ENCODE results near the gene WDR90.
"Not testable (repeated sequence)": the region's sequence is repeated elsewhere in the genome, so short reads cannot be mapped to it uniquely, and the experiment has no call there.

The WDR90 gene

DNA sequence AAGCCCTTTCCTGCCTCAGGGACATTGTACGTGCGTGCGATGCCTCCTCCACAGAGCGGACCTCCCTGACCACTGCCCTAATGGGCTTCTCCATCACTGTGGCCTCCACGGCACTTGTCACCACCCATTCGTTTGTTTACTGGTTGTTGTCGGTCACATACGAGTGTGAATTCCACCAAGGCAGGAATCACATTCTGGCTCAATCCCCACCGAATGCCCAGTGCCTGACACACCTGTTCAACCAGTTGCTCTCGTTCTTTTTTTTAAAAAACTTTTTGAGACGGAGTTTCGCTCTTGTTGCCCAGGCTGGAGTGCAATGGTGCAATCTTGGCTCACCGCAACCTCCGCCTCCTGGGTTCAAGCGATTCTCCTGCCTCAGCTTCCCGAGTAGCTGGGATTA, 42.1 kb downstream of the WDR90 start:
- CTCF ChIA-PET, result not testable (repeated sequence)

DNA sequence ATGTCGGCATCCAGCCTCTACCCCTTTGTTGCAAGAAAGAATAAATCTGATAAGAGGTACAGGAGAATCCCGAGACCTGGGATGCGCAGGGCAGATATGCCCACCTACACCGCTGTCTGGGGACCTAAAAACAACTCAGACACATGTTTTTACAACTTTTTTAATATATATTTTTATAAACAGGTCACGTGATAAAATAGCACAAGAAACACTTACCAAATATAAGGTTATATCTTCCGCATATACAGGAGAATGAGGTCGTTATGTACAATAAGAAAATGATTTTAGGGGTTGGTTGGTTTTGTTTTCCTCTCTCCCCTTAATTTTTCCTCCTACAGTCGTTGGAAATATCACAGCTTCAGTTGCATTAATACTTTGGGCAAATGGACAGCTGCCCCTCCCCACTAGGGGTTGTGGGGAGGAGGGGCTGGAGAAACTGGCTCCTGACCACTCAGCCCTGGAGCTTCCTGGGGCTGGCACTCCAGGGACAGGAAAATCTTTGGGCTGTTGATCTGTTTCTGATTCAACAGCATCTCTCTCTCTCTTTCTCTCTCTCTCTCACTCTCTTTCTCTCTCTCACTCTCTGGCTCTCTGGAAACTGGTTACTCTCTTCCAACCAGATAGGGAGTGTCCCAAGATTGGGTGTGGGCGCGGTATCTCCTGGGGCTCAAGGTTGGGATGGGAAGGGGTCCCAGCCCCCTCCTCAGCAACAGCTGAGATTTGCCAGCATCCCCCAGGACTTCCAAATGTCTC, 43.4 kb downstream of the WDR90 start:
- POLR2A ChIA-PET, result interaction anchor here (0.8 kb wide), 1 partner anchor 56 kb away, joined by 3 read pairs; the partner anchor contains the start of gene METTL26
- TF ChIP-seq ZFP3 (tag by site-specific recombination; IDR thresholded peaks at IDR 0.05; ENCODE audit: low read depth) (no peak), ZNF571 (tag by site-specific recombination; IDR thresholded peaks at IDR 0.05) (no peak), ZNF19 (tag by site-specific recombination; IDR thresholded peaks at IDR 0.05; ENCODE audit: low read depth) (no peak), GLIS2 (tag by site-specific recombination; IDR thresholded peaks at IDR 0.05) (no peak), ZBTB17 (tag by site-specific recombination; IDR thresholded peaks at IDR 0.05) (no peak), ZNF146 (tag by site-specific recombination; IDR thresholded peaks at IDR 0.05) (no peak), ZNF274 (IDR thresholded peaks at IDR 0.05; ENCODE audit: low read length) (no peak), ZNF274 (tag by site-specific recombination; IDR thresholded peaks at IDR 0.05; ENCODE audit: borderline replicate concordance) (no peak), ZNF157 (tag by site-specific recombination; IDR thresholded peaks at IDR 0.05) (no peak), MEIS1 (CRISPR knock-in tag; IDR thresholded peaks at IDR 0.05; ENCODE audit: borderline replicate concordance) (no peak), HOXD13 (CRISPR knock-in tag; IDR thresholded peaks at IDR 0.05; ENCODE audit: borderline replicate concordance) (no peak), ZNF140 (tag by site-specific recombination; IDR thresholded peaks at IDR 0.05) (no peak), ZNF426 (tag by site-specific recombination; IDR thresholded peaks at IDR 0.05) (no peak), FEZF1 (tag by site-specific recombination; IDR thresholded peaks at IDR 0.05) (no peak), ZNF366 (tag by site-specific recombination; conservative IDR thresholded peaks at IDR 0.05) (0 out of 2 replicates have a peak, but pooled peaks have one; percentile 22), ZNF354C (tag by site-specific recombination; IDR thresholded peaks at IDR 0.05; ENCODE audit: borderline replicate concordance, low read depth) (no peak), ZNF175 (tag by site-specific recombination; IDR thresholded peaks at IDR 0.05) (no peak), ZNF24 (tag by site-specific recombination; IDR thresholded peaks at IDR 0.05) (no peak), ZFP69B (tag by site-specific recombination; IDR thresholded peaks at IDR 0.05) (no peak), ZNF596 (tag by site-specific recombination; IDR thresholded peaks at IDR 0.05) (peak; percentile 97), SCRT2 (tag by site-specific recombination; IDR thresholded peaks at IDR 0.05) (0 out of 2 replicates have a peak, but pooled peaks have one; percentile 36), PRDM1 (tag by site-specific recombination; IDR thresholded peaks at IDR 0.05) (peak; percentile 87), ZNF311 (tag by site-specific recombination; IDR thresholded peaks at IDR 0.05; ENCODE audit: borderline replicate concordance) (no peak)
- TF ChIP-seq, protein P1, sequence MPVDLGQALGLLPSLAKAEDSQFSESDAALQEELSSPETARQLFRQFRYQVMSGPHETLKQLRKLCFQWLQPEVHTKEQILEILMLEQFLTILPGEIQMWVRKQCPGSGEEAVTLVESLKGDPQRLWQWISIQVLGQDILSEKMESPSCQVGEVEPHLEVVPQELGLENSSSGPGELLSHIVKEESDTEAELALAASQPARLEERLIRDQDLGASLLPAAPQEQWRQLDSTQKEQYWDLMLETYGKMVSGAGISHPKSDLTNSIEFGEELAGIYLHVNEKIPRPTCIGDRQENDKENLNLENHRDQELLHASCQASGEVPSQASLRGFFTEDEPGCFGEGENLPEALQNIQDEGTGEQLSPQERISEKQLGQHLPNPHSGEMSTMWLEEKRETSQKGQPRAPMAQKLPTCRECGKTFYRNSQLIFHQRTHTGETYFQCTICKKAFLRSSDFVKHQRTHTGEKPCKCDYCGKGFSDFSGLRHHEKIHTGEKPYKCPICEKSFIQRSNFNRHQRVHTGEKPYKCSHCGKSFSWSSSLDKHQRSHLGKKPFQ (tag by site-specific recombination; IDR thresholded peaks at IDR 0.05), result no peak
- TF ChIP-seq, protein P2, sequence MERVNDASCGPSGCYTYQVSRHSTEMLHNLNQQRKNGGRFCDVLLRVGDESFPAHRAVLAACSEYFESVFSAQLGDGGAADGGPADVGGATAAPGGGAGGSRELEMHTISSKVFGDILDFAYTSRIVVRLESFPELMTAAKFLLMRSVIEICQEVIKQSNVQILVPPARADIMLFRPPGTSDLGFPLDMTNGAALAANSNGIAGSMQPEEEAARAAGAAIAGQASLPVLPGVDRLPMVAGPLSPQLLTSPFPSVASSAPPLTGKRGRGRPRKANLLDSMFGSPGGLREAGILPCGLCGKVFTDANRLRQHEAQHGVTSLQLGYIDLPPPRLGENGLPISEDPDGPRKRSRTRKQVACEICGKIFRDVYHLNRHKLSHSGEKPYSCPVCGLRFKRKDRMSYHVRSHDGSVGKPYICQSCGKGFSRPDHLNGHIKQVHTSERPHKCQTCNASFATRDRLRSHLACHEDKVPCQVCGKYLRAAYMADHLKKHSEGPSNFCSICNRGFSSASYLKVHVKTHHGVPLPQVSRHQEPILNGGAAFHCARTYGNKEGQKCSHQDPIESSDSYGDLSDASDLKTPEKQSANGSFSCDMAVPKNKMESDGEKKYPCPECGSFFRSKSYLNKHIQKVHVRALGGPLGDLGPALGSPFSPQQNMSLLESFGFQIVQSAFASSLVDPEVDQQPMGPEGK (tag by site-specific recombination; IDR thresholded peaks at IDR 0.05), result peak; percentile 27; the same call in 1 of the 2 replicates
- TF ChIP-seq, protein P3, sequence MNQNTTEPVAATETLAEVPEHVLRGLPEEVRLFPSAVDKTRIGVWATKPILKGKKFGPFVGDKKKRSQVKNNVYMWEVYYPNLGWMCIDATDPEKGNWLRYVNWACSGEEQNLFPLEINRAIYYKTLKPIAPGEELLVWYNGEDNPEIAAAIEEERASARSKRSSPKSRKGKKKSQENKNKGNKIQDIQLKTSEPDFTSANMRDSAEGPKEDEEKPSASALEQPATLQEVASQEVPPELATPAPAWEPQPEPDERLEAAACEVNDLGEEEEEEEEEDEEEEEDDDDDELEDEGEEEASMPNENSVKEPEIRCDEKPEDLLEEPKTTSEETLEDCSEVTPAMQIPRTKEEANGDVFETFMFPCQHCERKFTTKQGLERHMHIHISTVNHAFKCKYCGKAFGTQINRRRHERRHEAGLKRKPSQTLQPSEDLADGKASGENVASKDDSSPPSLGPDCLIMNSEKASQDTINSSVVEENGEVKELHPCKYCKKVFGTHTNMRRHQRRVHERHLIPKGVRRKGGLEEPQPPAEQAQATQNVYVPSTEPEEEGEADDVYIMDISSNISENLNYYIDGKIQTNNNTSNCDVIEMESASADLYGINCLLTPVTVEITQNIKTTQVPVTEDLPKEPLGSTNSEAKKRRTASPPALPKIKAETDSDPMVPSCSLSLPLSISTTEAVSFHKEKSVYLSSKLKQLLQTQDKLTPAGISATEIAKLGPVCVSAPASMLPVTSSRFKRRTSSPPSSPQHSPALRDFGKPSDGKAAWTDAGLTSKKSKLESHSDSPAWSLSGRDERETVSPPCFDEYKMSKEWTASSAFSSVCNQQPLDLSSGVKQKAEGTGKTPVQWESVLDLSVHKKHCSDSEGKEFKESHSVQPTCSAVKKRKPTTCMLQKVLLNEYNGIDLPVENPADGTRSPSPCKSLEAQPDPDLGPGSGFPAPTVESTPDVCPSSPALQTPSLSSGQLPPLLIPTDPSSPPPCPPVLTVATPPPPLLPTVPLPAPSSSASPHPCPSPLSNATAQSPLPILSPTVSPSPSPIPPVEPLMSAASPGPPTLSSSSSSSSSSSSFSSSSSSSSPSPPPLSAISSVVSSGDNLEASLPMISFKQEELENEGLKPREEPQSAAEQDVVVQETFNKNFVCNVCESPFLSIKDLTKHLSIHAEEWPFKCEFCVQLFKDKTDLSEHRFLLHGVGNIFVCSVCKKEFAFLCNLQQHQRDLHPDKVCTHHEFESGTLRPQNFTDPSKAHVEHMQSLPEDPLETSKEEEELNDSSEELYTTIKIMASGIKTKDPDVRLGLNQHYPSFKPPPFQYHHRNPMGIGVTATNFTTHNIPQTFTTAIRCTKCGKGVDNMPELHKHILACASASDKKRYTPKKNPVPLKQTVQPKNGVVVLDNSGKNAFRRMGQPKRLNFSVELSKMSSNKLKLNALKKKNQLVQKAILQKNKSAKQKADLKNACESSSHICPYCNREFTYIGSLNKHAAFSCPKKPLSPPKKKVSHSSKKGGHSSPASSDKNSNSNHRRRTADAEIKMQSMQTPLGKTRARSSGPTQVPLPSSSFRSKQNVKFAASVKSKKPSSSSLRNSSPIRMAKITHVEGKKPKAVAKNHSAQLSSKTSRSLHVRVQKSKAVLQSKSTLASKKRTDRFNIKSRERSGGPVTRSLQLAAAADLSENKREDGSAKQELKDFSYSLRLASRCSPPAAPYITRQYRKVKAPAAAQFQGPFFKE (tag by site-specific recombination; IDR thresholded peaks at IDR 0.05; ENCODE audit: borderline replicate concordance), result no peak

More for the DNA sequence above, 42.1 kb downstream of the WDR90 start:
- H3K27ac ChIP-seq (ENCODE audit: extremely low read depth, low read depth, low read length); H3K9me3 ChIP-seq (ENCODE audit: control insufficient read depth, insufficient read depth, low read depth, low read length); H3K4me3 ChIP-seq (ENCODE audit: low read depth, low read length); POLR2A ChIA-PET; H3K4me1 ChIP-seq (ENCODE audit: control insufficient read depth, insufficient read depth, low read length): not testable (repeated sequence)
- peak; percentile 33; the same call in 1 of the 2 replicates for TF ChIP-seq SCRT2 (tag by site-specific recombination; IDR thresholded peaks at IDR 0.05)
- peaks cover 0 to 29% of the 10 kb centered on the region in 2 experiments; a peak in 1 of 3 replicates for H3K36me3 ChIP-seq (ENCODE audit: control insufficient read depth in 2 of 2, insufficient read depth in 1 of 2, low read length in 2 of 2)

More for the DNA sequence above, 43.4 kb downstream of the WDR90 start:
- Histone ChIP-seq H3K4me1 (ENCODE audit: control insufficient read depth, insufficient read depth, low read length) (no peaks in the 10 kb centered on the region), H3K9me3 (ENCODE audit: control insufficient read depth, insufficient read depth, low read depth, low read length) (no peaks in the 10 kb centered on the region), H3K36me3 (ENCODE audit: control insufficient read depth in 2 of 2, insufficient read depth in 1 of 2, low read length in 2 of 2) (peaks cover 0 to 16% of the 10 kb centered on the region in 2 experiments; a peak in 1 of 3 replicates), H3K27ac (ENCODE audit: extremely low read depth, low read depth, low read length) (no peak overlapping the region), H3K4me3 (ENCODE audit: low read depth, low read length) (no peak overlapping the region)
- CTCF ChIA-PET, result interaction anchor here (0.8 kb wide), 1 partner anchor 22 kb away, joined by 3 read pairs; no protein-coding TSS in a partner anchor

All from HEK293 (cell line).